GM18951 (cell line): Measurements from ENCODE around the gene MTHFS.
A peak's percentile ranks its signal among the peaks of the same experiment; 100 is the strongest.
"Not testable (repeated sequence)": the region's sequence is repeated elsewhere in the genome, so short reads cannot be mapped to it uniquely, and the experiment has no call there.

Source experiments
- POLR2A ChIP-seq: IDR thresholded peaks from 4 replicates; pipeline ENCODE4 v1.6.1; 2011; ENCODE audit warnings: mild to moderate bottlenecking; ENCODE audit not compliant: insufficient read length, insufficient read depth; ENCODE audit errors: extremely low read depth
- in situ Hi-C: fragments of 300-500 bp; cut with MboI; formaldehyde crosslinking; loops from one replicate; pipeline ENCODE4 v1.12.0; 2022; ENCODE audit warnings: low sequenced_read_pairs, mixed read lengths, inconsistent platforms; ENCODE audit not compliant: unreplicated experiment

The MTHFS gene

GRCh38 chr15:79923515-79924169, 26.8 kb upstream of the MTHFS start:
- in situ Hi-C loops = no loop called here

DNA sequence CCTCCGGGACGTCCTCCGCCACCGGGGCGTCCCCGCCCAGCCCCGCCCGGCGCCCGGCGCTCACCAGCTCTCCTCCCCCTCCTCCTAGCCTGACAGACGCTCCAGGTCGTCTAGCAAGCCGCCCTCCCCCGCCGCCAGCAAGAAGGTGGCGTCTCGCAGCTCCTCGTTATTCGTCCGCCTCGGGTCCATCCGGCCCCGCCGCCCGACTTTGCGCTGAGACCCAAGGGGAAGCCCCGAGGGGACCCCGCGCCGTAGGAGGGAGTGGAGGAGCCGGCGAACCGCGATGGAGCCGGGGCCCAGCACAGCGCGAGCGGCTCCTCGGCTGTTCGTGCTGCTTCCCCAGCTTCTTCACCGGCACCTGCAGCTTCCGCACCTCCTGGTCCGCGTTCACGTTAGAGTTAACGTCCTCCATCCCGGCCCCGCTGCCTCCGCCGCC, 26.3 kb upstream of the MTHFS start:
- no peak for TF ChIP-seq POLR2A
- in situ Hi-C loops = no loop called here

More at GRCh38 chr15:79923515-79924169, 26.8 kb upstream of the MTHFS start:
- peak; percentile 94 for TF ChIP-seq POLR2A

DNA sequence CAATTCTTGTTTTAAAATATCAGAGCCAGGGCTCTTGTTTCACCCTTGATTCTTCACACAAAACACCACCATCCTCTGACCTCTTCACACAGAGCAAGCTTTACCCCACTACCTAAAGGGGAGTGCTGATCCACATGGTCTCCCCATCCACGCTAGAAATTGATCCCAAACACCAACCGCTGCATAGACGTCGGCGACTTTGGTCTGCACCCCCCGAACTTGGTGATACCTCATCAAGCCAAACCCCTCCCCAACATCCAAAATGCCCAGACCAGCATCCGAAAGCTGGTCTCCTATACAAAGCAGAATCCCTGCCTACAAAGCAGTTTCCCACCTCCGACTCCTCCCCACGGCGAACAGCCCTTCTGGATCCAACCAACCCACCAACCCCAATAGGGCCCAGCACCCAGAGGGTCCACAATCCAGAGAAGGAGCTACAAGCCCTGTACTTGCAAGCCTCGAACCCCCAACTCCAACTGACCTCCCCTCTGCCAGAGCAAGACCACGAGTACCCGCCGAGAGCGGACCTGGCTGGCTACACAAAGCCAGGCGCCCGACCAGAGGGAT, 25.8 kb upstream of the MTHFS start:
- TF ChIP-seq POLR2A = no peak
- in situ Hi-C loops = no loop called here

DNA sequence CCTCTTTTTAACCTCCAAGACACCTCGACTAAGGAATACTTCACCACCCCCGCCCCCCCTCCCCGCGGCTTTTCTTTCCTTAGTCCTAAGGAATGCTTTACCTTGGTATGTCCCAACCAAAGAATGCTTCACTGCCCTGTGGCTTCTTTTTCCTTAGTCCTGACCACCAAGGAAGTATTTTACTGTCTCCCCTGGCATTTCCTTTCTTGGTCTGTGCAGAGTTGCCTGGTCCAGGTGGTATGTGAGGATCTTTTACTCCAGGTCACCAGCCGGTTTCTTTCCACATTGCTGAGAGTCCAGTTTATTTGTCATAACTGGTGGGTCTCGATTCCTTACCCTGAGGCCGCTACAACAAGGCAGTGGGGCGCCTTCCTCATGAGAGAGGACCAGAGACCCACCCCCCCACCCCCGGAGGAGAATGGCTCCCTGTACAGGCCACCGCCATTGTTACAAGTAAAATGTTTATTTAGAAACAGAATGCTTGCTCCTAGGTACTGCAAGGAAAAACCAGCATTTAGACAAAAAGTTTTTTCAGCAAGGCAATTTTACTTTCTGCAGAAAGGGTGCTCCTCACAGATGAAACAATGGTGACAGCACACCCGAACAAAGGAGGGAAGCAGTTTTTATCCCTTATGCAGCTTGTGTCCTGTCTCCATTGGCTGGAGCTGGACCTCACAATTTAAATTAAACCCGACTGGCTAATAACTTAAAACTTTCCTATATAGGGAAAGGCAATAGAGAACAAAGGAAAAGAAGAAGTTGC, 23.1 kb upstream of the MTHFS start:
- in situ Hi-C loops = no loop called here
- TF ChIP-seq POLR2A = no peak

- TF ChIP-seq POLR2A = no peak
- in situ Hi-C loops = no loop called here
Observed at GRCh38 chr15:79919090-79919748, 22.4 kb upstream of the MTHFS start.

GRCh38 chr15:79918278-79918677, 21.5 kb upstream of the MTHFS start:
- no peak for TF ChIP-seq POLR2A
- in situ Hi-C loops = no loop called here

- in situ Hi-C loops = no loop called here
- TF ChIP-seq POLR2A = no peak
Observed at GRCh38 chr15:79916502-79917132, 19.8 kb upstream of the MTHFS start.

GRCh38 chr15:79915776-79916501, 19.1 kb upstream of the MTHFS start:
- in situ Hi-C loops = not testable (repeated sequence)

DNA sequence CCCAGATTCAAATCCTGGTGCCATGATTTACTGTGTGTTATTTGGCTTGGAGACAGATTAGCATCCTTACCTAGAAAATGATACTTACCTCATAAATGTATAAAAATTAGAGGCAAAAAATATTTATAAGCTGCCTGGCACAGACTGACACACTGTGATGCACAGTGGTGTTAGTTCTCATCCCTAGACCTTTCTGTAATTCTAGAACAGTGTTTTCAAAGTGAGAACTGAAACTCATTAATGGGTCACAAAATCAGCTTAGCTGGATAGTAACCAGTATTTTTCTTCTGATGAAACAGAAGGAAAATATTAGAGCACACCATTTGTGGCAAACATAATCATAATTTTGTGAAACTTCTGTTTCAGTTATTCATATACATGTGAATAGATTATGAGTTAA, 17.9 kb upstream of the MTHFS start:
- TF ChIP-seq POLR2A = no peak
- in situ Hi-C loops = no loop called here

DNA sequence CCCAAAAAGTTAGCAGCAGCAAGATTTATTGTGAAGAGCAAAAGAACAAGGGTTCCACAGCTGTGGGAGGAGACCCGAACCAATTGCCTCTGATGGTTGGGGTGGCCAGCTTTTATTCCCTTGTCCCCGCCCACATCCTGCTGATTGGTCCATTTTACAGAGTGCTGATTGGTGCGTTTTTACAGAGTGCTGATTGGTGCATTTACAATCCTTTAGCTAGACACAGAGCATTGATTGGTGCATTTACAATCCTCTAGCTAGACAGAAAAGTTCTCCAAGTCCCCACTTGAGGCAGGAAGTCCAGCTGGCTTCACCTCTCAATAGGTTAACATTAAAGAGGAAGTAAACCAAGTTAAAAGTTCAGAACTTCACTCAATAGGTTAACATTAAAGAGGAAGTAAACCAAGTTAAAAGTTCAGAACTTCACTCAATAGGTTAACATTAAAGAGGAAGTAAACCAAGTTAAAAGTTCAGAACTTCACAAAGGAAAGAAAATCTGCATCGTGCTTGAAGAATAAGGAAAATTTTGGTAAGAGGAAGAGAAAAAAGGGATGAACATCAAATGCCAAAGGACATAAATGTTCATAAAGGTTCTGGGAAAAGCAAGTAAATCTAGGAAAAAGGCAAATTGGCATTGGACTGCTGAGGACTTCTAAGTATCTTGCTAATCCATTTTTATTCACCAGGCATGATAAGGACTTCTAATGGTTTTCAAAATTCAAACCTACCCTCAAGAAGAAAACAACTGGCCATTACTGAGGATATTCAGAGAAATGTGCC, 12.9 kb upstream of the MTHFS start:
- in situ Hi-C loops = not testable (repeated sequence)

GRCh38 chr15:79904271-79904670, 7.5 kb upstream of the MTHFS start:
- in situ Hi-C loops = no loop called here
- TF ChIP-seq POLR2A = no peak

- no peak for TF ChIP-seq POLR2A
- in situ Hi-C loops = no loop called here
Observed at GRCh38 chr15:79903626-79904025, 6.8 kb upstream of the MTHFS start.
